ENCODE results near the gene TTC9C. TPM values are rescaled to one million over a fixed set of nuclear protein-coding genes. Genes with fewer than 3 reads are reported as not detected.
"Not testable (repeated sequence)": the region's sequence is repeated elsewhere in the genome, so short reads cannot be mapped to it uniquely, and the experiment has no call there.

Gene TTC9C
- 43.2 TPM for polyA plus RNA-seq (2012; ENCODE audit: low read depth, missing spikeins)

DNA sequence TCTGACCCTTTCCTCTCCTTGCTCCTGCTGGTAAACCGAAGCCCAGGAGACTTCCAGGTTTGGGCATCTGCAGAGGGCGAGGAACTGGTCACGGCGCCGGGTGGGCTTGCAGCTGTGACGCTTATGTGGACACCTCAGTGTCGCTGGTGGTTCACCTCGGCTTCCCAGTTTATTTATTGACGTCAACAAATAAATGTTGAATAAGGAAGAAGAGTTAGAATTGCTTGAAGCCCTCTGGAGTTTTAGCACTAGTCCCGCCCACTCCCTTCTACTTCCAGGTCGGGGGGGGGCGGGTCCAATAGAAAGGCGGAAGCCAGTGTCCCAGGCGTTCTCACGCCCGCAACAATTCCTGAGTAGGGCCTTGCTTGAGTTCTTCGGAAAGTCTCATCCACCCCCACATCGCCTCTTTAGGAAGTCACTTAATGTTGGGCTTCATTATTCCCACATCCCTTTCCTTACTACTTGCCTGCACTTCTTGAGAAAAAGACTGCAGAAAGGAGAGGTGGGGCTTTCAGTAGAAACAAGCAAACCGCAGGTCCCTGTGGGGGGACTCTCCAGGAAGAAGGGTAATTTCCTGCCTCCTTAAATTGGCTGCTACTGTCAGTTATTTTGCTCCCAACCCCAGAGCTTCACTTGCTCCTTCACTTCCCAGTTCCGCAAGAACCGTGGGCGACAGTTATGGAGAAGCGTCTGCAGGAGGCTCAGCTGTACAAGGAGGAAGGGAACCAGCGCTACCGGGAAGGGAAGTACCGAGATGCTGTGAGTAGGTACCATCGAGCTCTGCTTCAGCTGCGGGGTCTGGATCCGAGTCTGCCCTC is at the start of gene TTC9C:
Gene TTC9C, plus strand, starts transcription at position 316 of the 818 bp plus-strand sequence. Its CDS starts 363 bp downstream, at position 679.
- TF ChIP-seq POLR2AphosphoS5 (IDR thresholded peaks at IDR 0.05; ENCODE audit: low read depth, low read length) = peak; percentile 82
- peak; percentile 39; the same call in 1 of the 2 replicates for TF ChIP-seq POU2F2 (IDR thresholded peaks at IDR 0.05; ENCODE audit: low read depth, low read length)
- TF ChIP-seq PAX5 (IDR thresholded peaks at IDR 0.05; ENCODE audit: insufficient read depth, low read length, severe bottlenecking) = no peak
- peak; percentile 32; the same call in 1 of the 2 replicates for TF ChIP-seq SPI1 (IDR thresholded peaks at IDR 0.05; ENCODE audit: low read depth, low read length)
- TF ChIP-seq TAF1 (IDR thresholded peaks at IDR 0.05; ENCODE audit: low read depth, low read length) = peak; percentile 68
- peak; percentile 79 for TF ChIP-seq POLR2A (IDR thresholded peaks at IDR 0.05; ENCODE audit: low read depth, low read length)
- FAIRE-seq (peak; percentile 58), DNase-seq (ENCODE audit: insufficient read length, low spot score) (no peak)

DNA sequence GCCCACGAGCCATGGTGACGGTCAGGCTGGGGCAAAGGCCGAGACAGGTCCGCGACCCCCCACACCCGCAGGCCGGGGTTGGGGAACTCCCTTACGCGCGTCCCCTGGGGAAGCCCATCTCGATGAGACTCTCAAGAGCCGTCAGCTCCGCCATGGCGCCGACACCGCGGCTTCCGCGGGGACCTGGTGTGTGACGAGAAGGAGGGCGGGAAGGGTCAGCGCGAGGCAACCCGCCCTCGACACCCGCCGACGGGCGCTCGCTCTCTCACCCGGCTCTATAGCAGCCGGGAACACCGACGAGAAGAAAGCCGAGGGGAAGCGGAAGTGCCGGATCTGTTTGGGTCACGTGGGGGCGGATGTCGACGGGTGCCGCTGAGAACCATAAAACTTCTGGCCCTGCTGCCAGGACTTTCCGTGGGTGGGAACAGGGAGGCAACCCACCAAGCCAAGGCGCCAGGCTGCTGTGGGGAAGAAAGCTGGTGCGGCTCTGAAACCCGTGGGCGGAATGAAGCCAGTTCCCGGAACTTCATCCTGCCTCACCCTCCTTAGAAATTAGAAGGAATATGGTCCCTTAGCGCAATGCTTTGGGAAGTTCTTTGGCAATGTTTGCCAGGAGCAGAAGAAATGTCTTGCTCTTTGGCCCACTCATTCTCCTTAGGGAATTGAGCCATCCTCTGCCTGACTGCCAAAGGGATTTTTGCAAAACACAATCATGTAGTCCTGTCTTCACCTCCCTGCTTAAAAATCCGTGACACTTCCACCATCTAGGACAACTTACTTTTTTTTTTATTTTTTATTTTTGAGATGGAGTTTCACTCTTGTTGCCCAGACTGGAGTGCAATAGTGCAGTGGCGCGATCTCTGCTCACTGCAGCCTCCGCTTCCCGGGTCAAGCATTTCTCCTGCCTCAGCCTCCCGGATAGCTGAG is 49.3 kb upstream of the TTC9C start, which contains the start of gene UBXN1:
Gene UBXN1, minus strand, starts transcription at position 304 of the 927 bp plus-strand sequence. Its CDS starts 150 bp downstream, at position 154.
- FAIRE-seq (peak; percentile 38), DNase-seq (ENCODE audit: insufficient read length, low spot score) (peak; percentile 93)
- peak; percentile 64 for TF ChIP-seq TAF1 (IDR thresholded peaks at IDR 0.05; ENCODE audit: low read depth, low read length)
- peak; percentile 58 for TF ChIP-seq POU2F2 (IDR thresholded peaks at IDR 0.05; ENCODE audit: low read depth, low read length)
- no peak for TF ChIP-seq PAX5 (IDR thresholded peaks at IDR 0.05; ENCODE audit: insufficient read depth, low read length, severe bottlenecking)
- peak; percentile 88 for TF ChIP-seq POLR2AphosphoS5 (IDR thresholded peaks at IDR 0.05; ENCODE audit: low read depth, low read length)
- peak; percentile 94 for TF ChIP-seq POLR2A (IDR thresholded peaks at IDR 0.05; ENCODE audit: low read depth, low read length)
- peak; percentile 88 for TF ChIP-seq SPI1 (IDR thresholded peaks at IDR 0.05; ENCODE audit: low read depth, low read length)

GRCh38 chr11:62680825-62681240 is 47.5 kb upstream of the TTC9C start:
- FAIRE-seq (peak; percentile 92), DNase-seq (ENCODE audit: insufficient read length, low spot score) (peak; percentile 50)
- TF ChIP-seq POLR2A (IDR thresholded peaks at IDR 0.05; ENCODE audit: low read depth, low read length) (no peak), POU2F2 (IDR thresholded peaks at IDR 0.05; ENCODE audit: low read depth, low read length) (peak; percentile 89), TAF1 (IDR thresholded peaks at IDR 0.05; ENCODE audit: low read depth, low read length) (no peak), SPI1 (IDR thresholded peaks at IDR 0.05; ENCODE audit: low read depth, low read length) (no peak), PAX5 (IDR thresholded peaks at IDR 0.05; ENCODE audit: insufficient read depth, low read length, severe bottlenecking) (no peak)

- DNase-seq (ENCODE audit: insufficient read length, low spot score) = no peak
- no peak for FAIRE-seq
- TF ChIP-seq POLR2AphosphoS5 (IDR thresholded peaks at IDR 0.05; ENCODE audit: low read depth, low read length) = no peak
- no peak for TF ChIP-seq PAX5 (IDR thresholded peaks at IDR 0.05; ENCODE audit: insufficient read depth, low read length, severe bottlenecking)
- no peak for TF ChIP-seq TAF1 (IDR thresholded peaks at IDR 0.05; ENCODE audit: low read depth, low read length)
- TF ChIP-seq POLR2A (IDR thresholded peaks at IDR 0.05; ENCODE audit: low read depth, low read length) = no peak
- TF ChIP-seq POU2F2 (IDR thresholded peaks at IDR 0.05; ENCODE audit: low read depth, low read length) = no peak
- TF ChIP-seq SPI1 (IDR thresholded peaks at IDR 0.05; ENCODE audit: low read depth, low read length) = no peak
These were observed 45.8 kb upstream of the TTC9C start for GRCh38 chr11:62682518-62682917.

GRCh38 chr11:62687508-62688396 is 40.5 kb upstream of the TTC9C start:
- DNase-seq (ENCODE audit: insufficient read length, low spot score) = no peak
- FAIRE-seq = no peak
- no peak for TF ChIP-seq POLR2A (IDR thresholded peaks at IDR 0.05; ENCODE audit: low read depth, low read length)
- no peak for TF ChIP-seq SPI1 (IDR thresholded peaks at IDR 0.05; ENCODE audit: low read depth, low read length)
- TF ChIP-seq POU2F2 (IDR thresholded peaks at IDR 0.05; ENCODE audit: low read depth, low read length) = no peak

DNA sequence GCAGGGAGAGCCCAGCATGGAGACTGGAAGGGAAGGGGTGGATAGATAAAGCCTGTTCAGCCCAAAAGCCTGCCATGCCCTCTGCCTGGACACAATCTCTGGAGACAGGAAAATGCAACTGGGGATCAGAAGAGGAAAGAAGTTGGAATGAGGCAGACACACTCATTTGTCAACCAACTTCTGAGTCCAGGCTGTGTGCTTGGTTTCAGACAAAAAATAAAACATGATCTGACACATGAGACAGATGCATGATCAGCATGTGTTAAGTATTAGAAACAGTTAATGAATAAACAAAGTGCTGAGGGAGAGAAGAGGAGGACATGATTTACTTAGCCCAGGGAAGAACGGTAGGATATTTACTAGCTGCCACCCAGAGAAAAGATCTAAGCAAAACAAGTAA is 39.8 kb upstream of the TTC9C start:
- no peak for DNase-seq (ENCODE audit: insufficient read length, low spot score)
- TF ChIP-seq POLR2A (IDR thresholded peaks at IDR 0.05; ENCODE audit: low read depth, low read length) (no peak), PAX5 (IDR thresholded peaks at IDR 0.05; ENCODE audit: insufficient read depth, low read length, severe bottlenecking) (no peak)
- FAIRE-seq = no peak

DNA sequence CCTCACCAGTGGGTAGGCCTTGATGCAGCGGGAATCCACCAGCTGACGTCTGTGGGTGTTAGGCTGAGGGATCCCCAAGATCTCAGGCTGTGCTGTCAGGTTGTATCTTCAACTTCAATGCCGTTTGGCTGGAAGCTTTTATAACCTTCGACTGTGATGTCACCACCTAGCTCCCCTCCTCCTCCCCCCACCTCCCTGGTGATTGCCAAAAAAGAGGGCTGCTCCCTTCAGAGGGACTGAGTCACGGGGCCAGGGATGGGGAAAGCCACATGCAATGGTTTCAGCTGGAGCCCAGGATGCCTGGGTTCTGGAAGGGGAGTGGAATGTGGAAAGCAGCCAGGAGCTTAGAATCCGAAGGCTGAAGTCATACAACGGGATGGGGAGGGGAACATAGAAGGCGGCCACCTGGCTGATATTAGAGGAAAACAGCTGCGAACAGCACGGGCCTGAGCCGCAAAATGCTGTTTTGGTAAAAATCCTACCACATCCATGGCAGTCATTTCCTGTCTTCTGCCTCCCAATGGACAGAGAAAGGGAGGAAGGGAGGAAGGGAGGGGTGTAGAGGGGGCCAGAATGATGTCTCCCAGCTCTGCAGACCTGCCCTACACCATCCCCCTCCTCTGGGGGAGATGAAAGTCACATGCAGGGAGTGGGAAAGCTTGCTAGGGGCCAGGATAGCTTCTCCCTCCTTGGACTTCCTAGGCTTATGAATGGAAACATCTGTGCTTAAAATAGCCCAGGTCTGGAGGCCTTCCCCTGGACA is 38.7 kb upstream of the TTC9C start, which contains the start of gene LRRN4CL:
Gene LRRN4CL, minus strand, starts transcription at position 110 of the 763 bp plus-strand sequence. CDS start 1,022 bp downstream, outside the sequence.
- DNase-seq (ENCODE audit: insufficient read length, low spot score) = no peak
- no peak for FAIRE-seq
- no peak for TF ChIP-seq SPI1 (IDR thresholded peaks at IDR 0.05; ENCODE audit: low read depth, low read length)
- no peak for TF ChIP-seq POU2F2 (IDR thresholded peaks at IDR 0.05; ENCODE audit: low read depth, low read length)
- no peak for TF ChIP-seq TAF1 (IDR thresholded peaks at IDR 0.05; ENCODE audit: low read depth, low read length)
- TF ChIP-seq POLR2AphosphoS5 (IDR thresholded peaks at IDR 0.05; ENCODE audit: low read depth, low read length) = no peak
- no peak for TF ChIP-seq PAX5 (IDR thresholded peaks at IDR 0.05; ENCODE audit: insufficient read depth, low read length, severe bottlenecking)
- no peak for TF ChIP-seq POLR2A (IDR thresholded peaks at IDR 0.05; ENCODE audit: low read depth, low read length)

DNA sequence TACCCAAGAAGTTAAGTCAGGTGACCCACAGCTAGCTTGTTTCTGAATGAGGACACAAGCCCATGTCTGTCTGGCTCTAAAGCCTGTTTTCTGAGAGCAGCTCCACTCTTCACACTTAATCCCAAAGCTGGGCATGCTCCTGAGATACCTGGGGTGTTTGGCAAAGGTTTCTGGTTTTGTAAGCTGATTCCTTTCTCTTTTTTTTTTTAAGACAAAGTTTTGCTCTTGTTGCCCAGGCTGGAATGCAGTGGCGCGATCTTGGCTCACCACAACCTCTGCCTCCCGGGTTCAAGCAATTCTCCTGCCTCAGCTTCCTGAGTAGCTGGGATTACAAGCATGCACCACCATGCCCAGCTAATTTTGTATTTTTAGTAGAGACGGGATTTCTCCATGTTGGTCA is 34.7 kb upstream of the TTC9C start:
- not testable (repeated sequence) for FAIRE-seq; DNase-seq (ENCODE audit: insufficient read length, low spot score)
